HEK293 (cell line): ENCODE results near the gene IL17RC.
A peak's percentile ranks its signal among the peaks of the same experiment; 100 is the strongest.

Experiments
- HOXA7 ChIP-seq: sonication (generic); formaldehyde crosslinking; IDR thresholded peaks from 2 replicates; pipeline ENCODE4 v1.8.1; 2022; ENCODE audit warnings: missing genetic modification reagents, borderline replicate concordance
- REPIN1 ChIP-seq: fragments of 450-650 bp; formaldehyde crosslinking; IDR thresholded peaks from 2 replicates; pipeline ENCODE4 v1.5.1; 2017; ENCODE audit warnings: missing biosample characterization, missing genetic modification characterization, low read depth
- REST ChIP-seq: fragments of 450-650 bp; formaldehyde crosslinking; IDR thresholded peaks from 2 replicates; pipeline ENCODE4 v1.5.1; 2016; ENCODE audit warnings: missing biosample characterization, missing genetic modification characterization
- SALL2 ChIP-seq: fragments of 450-650 bp; formaldehyde crosslinking; IDR thresholded peaks from 2 replicates; pipeline ENCODE4 v1.5.0; 2017; ENCODE audit warnings: missing biosample characterization, mild to moderate bottlenecking, missing genetic modification characterization, borderline replicate concordance
- SP2 ChIP-seq: fragments of 450-650 bp; formaldehyde crosslinking; IDR thresholded peaks from 2 replicates; pipeline ENCODE4 v1.5.1; 2016; ENCODE audit warnings: missing biosample characterization, missing genetic modification characterization
- YY2 ChIP-seq: fragments of 450-650 bp; formaldehyde crosslinking; IDR thresholded peaks from 2 replicates; pipeline ENCODE4 v1.5.1; 2016; ENCODE audit warnings: missing biosample characterization, missing genetic modification characterization
- ZBTB20 ChIP-seq: fragments of 450-650 bp; formaldehyde crosslinking; IDR thresholded peaks from 2 replicates; pipeline ENCODE4 v1.5.1; 2016; ENCODE audit warnings: missing biosample characterization, missing genetic modification characterization
- ZBTB26 ChIP-seq: fragments of 450-650 bp; formaldehyde crosslinking; optimal IDR thresholded peaks from 2 replicates; pipeline ENCODE3; 2016; ENCODE audit warnings: missing biosample characterization, mild to moderate bottlenecking, missing genetic modification characterization
- ZFP69B ChIP-seq: fragments of 450-650 bp; formaldehyde crosslinking; IDR thresholded peaks from 2 replicates; pipeline ENCODE4 v1.5.1; 2016; ENCODE audit warnings: missing biosample characterization, missing genetic modification characterization
- ZNF157 ChIP-seq: fragments of 450-650 bp; formaldehyde crosslinking; IDR thresholded peaks from 2 replicates; pipeline ENCODE4 v1.5.1; 2016; ENCODE audit warnings: missing biosample characterization, missing genetic modification characterization
- ZNF19 ChIP-seq: fragments of 450-650 bp; formaldehyde crosslinking; IDR thresholded peaks from 2 replicates; pipeline ENCODE4; 2016; ENCODE audit warnings: missing biosample characterization, missing genetic modification characterization, low read depth
- ZNF211 ChIP-seq: fragments of 450-650 bp; formaldehyde crosslinking; IDR thresholded peaks from 2 replicates; pipeline ENCODE4 v1.5.1; 2016; ENCODE audit warnings: low read depth, missing biosample characterization, missing genetic modification characterization
- ZNF214 ChIP-seq: fragments of 450-650 bp; formaldehyde crosslinking; IDR thresholded peaks from 2 replicates; pipeline ENCODE4 v1.5.1; 2017; ENCODE audit warnings: missing biosample characterization, mild to moderate bottlenecking, missing genetic modification characterization, borderline replicate concordance
- ZNF274 ChIP-seq, 2 experiments: fragments of 200-500 bp in 1 of 2; fragments of 450-650 bp in 1 of 2; sonication (Bioruptor generic) in 1 of 2; formaldehyde crosslinking in 1 of 2; IDR thresholded peaks; 2 replicates each; pipeline versions ENCODE4 v1.5.1 to v1.6.1; 2014 to 2016; ENCODE audit warnings: borderline replicate concordance in 1 of 2, inconsistent platforms in 1 of 2, low read length in 1 of 2, missing biosample characterization in 1 of 2, missing genetic modification characterization in 1 of 2
- ZNF311 ChIP-seq: fragments of 450-650 bp; formaldehyde crosslinking; IDR thresholded peaks from 2 replicates; pipeline ENCODE4 v1.5.1; 2017; ENCODE audit warnings: missing biosample characterization, missing genetic modification characterization, borderline replicate concordance
- ZNF391 ChIP-seq: fragments of 450-650 bp; formaldehyde crosslinking; IDR thresholded peaks from 2 replicates; pipeline ENCODE4 v1.5.1; 2016; ENCODE audit warnings: low read depth, missing biosample characterization, missing genetic modification characterization, borderline replicate concordance
- ZNF423 ChIP-seq: fragments of 450-650 bp; formaldehyde crosslinking; IDR thresholded peaks from 2 replicates; pipeline ENCODE4 v1.5.1; 2016; ENCODE audit warnings: missing biosample characterization, missing genetic modification characterization
- ZNF433 ChIP-seq: fragments of 450-650 bp; formaldehyde crosslinking; IDR thresholded peaks from 2 replicates; pipeline ENCODE4 v1.5.1; 2016; ENCODE audit warnings: missing biosample characterization, missing genetic modification characterization, low read depth
- ZNF449 ChIP-seq: fragments of 450-650 bp; formaldehyde crosslinking; IDR thresholded peaks from 2 replicates; pipeline ENCODE4 v1.5.1; 2017; ENCODE audit warnings: missing biosample characterization, mild to moderate bottlenecking, missing genetic modification characterization, moderate library complexity
- ZNF473 ChIP-seq: fragments of 450-650 bp; formaldehyde crosslinking; IDR thresholded peaks from 2 replicates; pipeline ENCODE4 v1.5.1; 2017; ENCODE audit warnings: missing biosample characterization, missing genetic modification characterization
- ZNF513 ChIP-seq: fragments of 450-650 bp; IDR thresholded peaks from 2 replicates; pipeline ENCODE4 v1.5.1; 2018; ENCODE audit warnings: missing biosample characterization, missing genetic modification characterization
- ZNF558 ChIP-seq: fragments of 450-650 bp; formaldehyde crosslinking; IDR thresholded peaks from 2 replicates; pipeline ENCODE4 v1.5.1; 2016; ENCODE audit warnings: missing biosample characterization, missing genetic modification characterization
- ZNF645 ChIP-seq: fragments of 450-650 bp; formaldehyde crosslinking; IDR thresholded peaks from 2 replicates; pipeline ENCODE4; 2016; ENCODE audit warnings: missing biosample characterization, missing genetic modification characterization
- ZNF692 ChIP-seq: fragments of 450-650 bp; formaldehyde crosslinking; IDR thresholded peaks from 2 replicates; pipeline ENCODE4 v1.5.1; 2016; ENCODE audit warnings: missing biosample characterization, missing genetic modification characterization
- ZNF768 ChIP-seq: fragments of 450-650 bp; formaldehyde crosslinking; IDR thresholded peaks from 2 replicates; pipeline ENCODE4 v1.5.1; 2018; ENCODE audit warnings: missing biosample characterization, mild to moderate bottlenecking, missing genetic modification characterization
- ZNF830 ChIP-seq: fragments of 450-650 bp; IDR thresholded peaks from 2 replicates; pipeline ENCODE4 v1.5.0; 2018; ENCODE audit warnings: missing biosample characterization, missing genetic modification characterization, low read depth, mild to moderate bottlenecking, moderate library complexity
- ZSCAN30 ChIP-seq: fragments of 450-650 bp; IDR thresholded peaks from 2 replicates; pipeline ENCODE4 v1.5.1; 2018; ENCODE audit warnings: missing biosample characterization, mild to moderate bottlenecking, missing genetic modification characterization, moderate library complexity

Gene IL17RC

GRCh38 chr3:9946112-9947024, 29.5 kb downstream of the IL17RC start (continued):
- no peak for TF ChIP-seq ZNF19 (tag by site-specific recombination)
- TF ChIP-seq ZBTB20 (tag by site-specific recombination) = peak; percentile 75
- no peak for TF ChIP-seq ZNF211 (tag by site-specific recombination)
- TF ChIP-seq ZNF692 (tag by site-specific recombination) = peak; percentile 80
- TF ChIP-seq HOXA7 (CRISPR knock-in tag) = no peak
- peak; percentile 55; the same call in 1 of the 2 replicates for TF ChIP-seq ZNF423
- TF ChIP-seq ZNF433 = no peak
- no peak for TF ChIP-seq REPIN1 (tag by site-specific recombination)
- peak; percentile 28; the same call in 1 of the 2 replicates for TF ChIP-seq ZFP69B
- TF ChIP-seq ZNF830 = no peak
- no peak for TF ChIP-seq ZNF473
- TF ChIP-seq ZNF558 (tag by site-specific recombination) = no peak
- TF ChIP-seq ZNF157 (tag by site-specific recombination) = no peak
- no peak for TF ChIP-seq ZNF513 (tag by site-specific recombination)
- TF ChIP-seq YY2 (tag by site-specific recombination) = peak; percentile 56; the same call in 1 of the 2 replicates
- no peak for TF ChIP-seq ZNF391 (tag by site-specific recombination)
- TF ChIP-seq ZNF311 (tag by site-specific recombination) = no peak
- no peak for TF ChIP-seq ZNF449
- no peak for TF ChIP-seq ZNF214 (tag by site-specific recombination)
- no peak for TF ChIP-seq SP2 (tag by site-specific recombination)
- peak; percentile 85 for TF ChIP-seq ZBTB26 (tag by site-specific recombination)
- TF ChIP-seq SALL2 (tag by site-specific recombination) = no peak
- TF ChIP-seq ZNF768 (tag by site-specific recombination) = 0 out of 2 replicates have a peak, but pooled peaks have one; percentile 4
- TF ChIP-seq ZNF645 = no peak
- no peak for TF ChIP-seq REST
- no peak for TF ChIP-seq ZNF274 (IDR thresholded peaks at IDR 0.05; ENCODE audit: low read length)
- TF ChIP-seq ZNF274 (tag by site-specific recombination; IDR thresholded peaks at IDR 0.05; ENCODE audit: borderline replicate concordance) = no peak
- peak; percentile 96 for TF ChIP-seq ZSCAN30 (tag by site-specific recombination)
